Sigmoid colon (tissue), 3 donors: ENCODE measurements around the gene GCC2.

Experiments
- POLR2A ChIP-seq, 2 donors: fragments of 450-650 bp; IDR thresholded peaks; one replicate each; pipeline ENCODE4 v1.6.1; 2016; ENCODE audit warnings: antibody characterized with exemption in 2 of 2, mild to moderate bottlenecking in 2 of 2, moderate library complexity in 2 of 2
- TF ChIP-seq, protein P1 (sequence below), 4 experiments: fragments of 450-650 bp in 3 of 4; fragments of 200-600 bp in 1 of 4; IDR thresholded peaks; one replicate each; pipeline ENCODE4 v1.5.1; 2016 to 2019; ENCODE audit warnings: antibody characterized with exemption in 4 of 4, mild to moderate bottlenecking in 3 of 4, moderate library complexity in 2 of 4

- TF ChIP-seq, protein P1, sequence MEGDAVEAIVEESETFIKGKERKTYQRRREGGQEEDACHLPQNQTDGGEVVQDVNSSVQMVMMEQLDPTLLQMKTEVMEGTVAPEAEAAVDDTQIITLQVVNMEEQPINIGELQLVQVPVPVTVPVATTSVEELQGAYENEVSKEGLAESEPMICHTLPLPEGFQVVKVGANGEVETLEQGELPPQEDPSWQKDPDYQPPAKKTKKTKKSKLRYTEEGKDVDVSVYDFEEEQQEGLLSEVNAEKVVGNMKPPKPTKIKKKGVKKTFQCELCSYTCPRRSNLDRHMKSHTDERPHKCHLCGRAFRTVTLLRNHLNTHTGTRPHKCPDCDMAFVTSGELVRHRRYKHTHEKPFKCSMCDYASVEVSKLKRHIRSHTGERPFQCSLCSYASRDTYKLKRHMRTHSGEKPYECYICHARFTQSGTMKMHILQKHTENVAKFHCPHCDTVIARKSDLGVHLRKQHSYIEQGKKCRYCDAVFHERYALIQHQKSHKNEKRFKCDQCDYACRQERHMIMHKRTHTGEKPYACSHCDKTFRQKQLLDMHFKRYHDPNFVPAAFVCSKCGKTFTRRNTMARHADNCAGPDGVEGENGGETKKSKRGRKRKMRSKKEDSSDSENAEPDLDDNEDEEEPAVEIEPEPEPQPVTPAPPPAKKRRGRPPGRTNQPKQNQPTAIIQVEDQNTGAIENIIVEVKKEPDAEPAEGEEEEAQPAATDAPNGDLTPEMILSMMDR (IDR thresholded peaks at IDR 0.05) = no peak
- no peak for TF ChIP-seq POLR2A (IDR thresholded peaks at IDR 0.05)
These were observed 2.3 kb upstream of the GCC2 start for GRCh38 chr2:108446703-108447102.
